Femur (tissue), 1 donor: ENCODE results near the gene MVK.

Source experiments
- DNase-seq: peaks from one replicate; pipeline ENCODE4 v3.0.0-alpha.2; 2017

The MVK gene

DNA sequence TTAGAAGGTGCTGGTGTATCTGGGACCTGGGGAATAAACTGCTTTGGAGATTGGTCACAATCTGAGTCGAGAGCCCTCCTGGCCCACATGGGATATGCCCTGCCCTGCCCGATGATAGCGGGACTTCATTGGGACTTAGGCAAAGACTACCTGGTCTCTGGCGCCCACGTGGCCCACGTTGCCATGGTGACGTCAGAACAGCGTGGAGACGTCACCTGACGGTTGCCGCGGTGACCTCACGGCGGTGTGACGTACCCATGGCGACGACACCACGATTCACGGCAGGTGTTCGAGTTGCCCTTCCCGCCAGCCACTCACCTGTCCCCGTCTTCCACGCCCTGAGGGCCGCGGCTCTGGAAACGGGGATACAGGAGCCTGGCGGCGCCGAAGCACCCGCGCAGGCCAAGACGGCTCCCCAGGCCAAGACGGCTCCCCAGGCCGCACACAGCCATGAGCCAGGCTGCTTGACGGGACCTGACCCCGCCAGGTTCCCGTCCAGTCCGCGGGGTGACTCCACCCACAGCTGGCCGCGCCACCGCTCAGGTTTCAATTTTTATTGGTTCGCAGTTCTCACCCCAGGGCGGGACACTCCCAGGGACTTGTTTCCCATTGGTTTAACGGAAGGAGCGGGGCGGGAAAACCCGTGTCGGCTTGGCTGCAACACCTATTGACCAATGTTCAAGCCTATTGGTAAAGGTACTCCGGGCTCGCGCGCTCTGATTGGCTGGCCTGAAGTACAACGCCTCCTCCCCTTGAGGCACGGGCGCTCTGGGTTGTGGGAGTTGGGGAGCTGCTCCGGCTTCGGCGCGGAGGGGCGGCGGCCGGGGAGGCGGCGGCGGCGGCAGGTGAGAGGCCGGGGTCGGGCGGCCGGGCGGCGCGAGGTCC, at the start of gene MVK, which contains the start of gene MMAB:
TSS of gene MVK (plus strand) at position 766 of the 885 bp plus-strand sequence. CDS start 1,029 bp downstream, outside the sequence.
TSS of gene MMAB (minus strand) at position 476 of the 885 bp plus-strand sequence. CDS start at position 452, 24 bp downstream.
- peak; percentile 99 for DNase-seq

DNA sequence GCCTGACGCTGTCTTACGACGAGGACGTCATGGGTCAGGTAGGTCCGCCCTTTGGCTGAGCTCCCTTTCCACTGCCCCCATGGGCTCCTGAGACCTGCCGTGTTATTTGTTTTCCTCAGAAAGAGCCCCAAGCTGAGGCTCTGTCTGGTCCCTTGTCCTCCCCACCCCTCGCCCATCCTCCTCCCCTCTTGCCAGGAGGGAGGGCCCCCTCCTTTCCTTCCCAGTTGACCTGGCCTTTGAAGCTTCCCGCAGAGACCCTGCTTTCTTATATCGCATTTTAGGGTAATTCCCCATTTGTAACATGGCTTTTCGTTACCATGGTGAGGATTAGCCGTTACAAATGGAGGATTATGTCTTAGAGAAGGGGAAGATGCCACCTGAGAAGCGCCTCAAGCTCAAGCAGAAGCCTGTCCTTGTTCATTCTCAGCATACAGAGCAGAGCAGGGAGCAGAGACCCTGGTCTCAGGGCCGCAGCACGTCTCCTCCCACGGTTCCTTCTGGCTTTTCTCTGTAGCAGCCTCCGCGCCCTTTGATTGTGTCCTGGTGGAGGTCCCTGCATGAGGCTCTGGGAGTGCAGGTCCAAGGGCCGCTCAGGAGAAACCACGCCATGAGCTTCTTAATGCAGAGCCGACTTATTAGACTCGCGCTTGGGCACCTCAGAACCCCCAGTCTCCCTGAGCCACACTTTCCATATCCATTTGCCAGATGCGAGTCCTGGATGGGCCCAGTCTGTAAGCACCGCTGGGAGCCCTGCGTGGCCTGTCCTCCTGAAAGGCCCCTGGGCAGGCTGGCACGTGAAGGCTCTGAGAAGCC, 48.9 kb upstream of the MVK start:
- no peak for DNase-seq

DNA sequence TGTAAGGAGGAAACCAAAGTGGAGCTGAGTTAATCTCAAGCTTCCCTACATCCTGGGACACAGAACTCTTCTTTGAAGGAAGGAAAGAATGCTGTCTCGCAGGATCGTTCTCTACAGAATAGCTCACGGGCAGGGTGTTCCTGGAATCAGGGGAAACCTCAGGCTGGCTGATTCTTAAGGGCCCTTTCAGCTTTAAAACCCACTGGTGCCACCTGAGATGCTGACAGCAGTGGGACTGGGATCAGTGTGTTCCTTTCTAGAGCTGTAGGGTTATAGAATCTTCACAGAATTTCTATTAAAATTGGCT, 48.4 kb upstream of the MVK start:
- no peak for DNase-seq

DNA sequence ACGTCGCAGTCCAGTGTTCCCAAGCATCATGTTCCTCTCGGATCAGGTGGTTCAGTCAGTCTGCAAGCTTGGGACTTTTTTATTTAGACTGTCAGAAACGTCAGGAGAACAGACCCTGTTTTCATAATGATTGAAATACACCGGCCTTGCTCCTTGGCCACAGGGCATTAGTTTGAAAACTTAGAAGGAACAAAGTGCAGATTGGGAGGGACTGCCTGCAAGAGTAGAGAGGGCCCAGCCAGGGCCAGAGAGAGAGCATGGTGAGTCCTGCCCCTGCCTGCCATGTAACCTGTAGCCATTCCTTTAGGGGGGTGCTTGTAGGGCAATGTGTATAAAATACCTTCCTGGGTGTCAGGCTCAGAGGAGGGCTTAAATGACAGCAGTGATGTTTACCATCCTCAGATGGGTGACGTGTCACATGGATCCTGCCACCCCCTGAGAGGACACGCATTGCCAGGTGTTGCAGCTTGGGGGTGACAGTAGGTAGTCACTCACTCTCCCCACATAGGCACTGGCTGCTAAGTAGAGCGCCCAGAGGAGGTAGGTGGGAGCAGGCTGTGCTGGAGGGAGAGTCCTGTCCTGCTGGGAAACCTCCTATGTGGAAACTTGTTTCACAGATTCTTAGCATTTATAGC, 46.0 kb upstream of the MVK start:
- no peak for DNase-seq

DNA sequence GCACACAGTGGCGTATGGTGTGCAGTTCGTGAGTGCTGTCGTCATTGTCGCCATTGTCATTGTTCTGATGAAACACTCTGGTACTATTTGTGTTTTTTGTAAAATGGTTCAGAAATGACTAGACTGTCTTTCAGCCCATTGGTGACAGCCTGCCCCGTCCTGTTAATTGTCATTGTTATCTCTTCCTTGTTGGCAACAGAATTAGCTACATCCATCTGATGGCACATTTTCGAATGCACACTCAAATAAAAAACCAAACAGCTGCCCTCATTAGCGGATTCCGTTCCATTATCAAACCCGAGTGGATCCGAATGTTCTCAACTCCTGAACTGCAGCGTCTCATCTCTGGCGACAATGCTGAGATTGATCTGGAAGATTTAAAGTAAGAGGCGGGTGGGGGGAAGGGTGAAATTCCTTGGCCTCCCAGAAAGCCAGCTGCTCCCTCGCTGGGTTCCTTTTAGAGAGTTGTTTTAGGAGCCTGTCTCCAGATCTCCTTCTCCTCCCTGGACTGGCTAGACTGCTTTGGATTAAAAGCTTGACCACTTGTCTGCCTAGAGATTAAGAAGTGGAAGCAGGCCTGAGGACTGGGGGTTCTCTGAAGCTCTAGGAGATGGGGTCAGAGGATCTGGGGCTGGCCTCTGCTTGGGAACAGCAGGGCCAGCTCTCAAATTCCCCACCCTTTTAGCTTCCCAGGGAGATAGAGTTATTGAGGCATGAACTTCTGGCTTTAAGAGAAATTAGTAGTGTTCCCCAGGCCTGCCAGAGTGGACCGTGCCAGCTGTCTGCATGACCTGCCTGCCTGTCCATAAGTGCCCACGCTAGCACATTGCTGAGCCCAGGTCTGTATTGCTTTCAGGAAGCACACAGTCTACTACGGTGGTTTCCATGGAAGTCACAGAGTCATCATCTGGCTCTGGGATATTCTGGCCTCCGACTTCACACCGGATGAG, 43.6 kb upstream of the MVK start:
- DNase-seq: no peak

DNA sequence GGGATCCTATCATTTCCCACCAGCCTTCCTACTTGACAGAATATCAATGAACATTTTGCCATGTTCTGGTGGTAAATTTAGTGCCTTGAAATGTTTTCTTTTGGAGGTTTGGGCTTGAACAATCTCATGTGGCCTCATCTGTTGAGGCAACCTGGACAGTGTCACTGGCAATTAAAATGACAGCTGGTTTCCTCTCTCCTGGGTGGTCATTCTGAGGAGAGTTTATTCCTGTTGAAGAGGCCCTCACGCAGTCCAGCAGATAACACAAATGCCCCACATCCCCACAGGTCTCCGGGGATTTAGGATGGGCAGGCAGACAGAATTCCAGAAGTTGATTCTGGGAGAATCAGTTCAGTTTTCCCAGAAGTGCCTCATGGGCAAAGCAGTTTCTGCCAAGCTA, 42.2 kb upstream of the MVK start:
- DNase-seq: no peak

DNA sequence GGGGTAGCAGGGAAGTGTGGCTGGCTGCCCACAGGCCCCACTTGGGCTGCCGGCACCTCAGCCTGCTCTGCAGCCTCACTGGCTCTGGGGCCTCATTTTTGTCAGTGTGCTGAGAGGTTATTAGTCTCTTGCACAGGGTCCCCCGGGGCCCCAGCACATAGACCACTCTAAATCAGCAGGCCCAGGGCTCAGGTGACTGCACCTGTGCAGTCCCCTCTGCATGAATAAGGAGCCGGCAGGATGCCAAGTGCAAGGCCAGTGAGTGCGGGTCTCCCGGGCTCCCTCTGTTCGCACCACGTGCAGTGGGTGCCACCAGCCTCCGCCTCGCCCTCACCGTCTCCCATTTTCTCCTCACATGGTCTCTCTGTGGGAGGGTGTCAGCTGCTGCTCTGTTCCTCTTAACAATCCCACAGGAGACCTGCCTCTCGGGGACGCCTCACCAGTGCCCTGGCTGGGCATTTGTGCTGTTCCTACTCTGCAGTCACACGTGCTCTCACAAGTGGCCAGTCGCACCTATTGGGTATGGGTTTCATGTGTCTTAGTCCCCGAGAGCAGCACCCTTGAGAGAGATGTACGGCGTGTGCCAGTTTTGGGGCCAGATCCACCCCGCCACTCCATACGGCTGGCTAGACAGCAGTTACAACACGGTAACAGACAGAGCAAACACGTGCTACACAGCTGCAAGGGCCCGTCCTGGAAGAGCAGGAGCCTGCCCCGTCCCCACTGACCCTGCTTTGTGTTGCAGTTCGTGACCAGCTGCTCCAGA, 40.7 kb upstream of the MVK start:
- DNase-seq: no peak

DNA sequence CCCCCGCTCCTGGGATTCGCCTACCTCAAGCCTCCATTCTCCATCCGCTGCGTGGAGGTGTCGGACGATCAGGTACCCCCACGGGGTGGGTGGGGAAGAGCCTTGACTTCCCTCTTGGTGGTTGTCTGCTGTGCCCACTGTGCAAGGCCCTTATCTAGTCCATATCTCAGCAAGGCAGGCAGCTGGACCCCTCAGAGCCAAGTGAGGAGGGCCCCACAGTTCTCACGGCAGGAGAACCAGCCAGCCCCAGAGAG, 40.2 kb upstream of the MVK start:
- DNase-seq: no peak

DNA sequence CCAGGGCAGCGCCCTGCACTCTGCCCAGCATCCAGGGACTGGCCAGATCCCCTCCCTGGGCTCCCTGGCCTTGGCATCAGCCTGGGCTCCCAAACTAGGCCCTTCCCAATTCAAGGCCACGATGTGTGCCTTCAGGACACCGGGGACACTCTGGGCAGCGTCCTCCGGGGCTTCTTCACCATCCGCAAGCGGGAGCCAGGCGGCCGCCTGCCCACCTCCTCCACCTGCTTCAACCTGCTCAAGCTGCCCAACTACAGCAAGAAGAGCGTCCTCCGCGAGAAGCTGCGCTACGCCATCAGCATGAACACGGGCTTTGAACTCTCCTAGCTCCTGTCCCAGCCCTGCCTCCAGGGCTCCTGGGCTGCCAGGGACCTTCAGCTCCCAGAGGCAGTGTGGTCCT, 39.1 kb upstream of the MVK start:
- no peak for DNase-seq

DNA sequence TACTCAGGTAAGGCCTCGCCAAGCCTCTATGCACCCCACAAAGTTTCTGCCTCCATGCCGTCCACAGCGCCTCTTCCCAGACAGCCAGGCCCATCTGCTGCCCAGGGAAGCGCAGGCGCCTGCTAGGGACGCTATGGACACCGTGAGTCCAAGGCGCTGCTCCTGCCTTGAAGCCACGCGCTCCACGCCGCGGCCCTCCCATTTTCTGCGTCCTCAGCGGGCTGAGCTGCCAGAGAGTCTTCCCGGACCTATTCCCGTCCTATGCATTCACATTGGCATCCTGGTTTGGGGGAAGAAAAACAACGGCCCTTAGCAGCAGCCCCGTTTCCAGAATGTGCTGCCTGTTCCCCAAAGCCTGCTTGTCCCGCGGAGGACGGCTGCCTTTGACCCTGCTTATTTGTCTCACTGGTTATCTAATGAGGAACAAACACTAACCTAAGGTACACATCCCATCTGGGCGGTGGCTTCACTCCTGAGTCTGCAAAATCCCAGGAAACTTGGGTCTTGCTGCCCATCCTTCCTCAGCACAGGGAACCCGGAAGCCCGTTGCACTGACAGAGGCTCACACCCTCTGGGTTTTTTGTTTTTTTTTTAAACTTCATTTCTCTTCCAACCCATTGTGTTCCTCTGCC, 38.2 kb upstream of the MVK start:
- no peak for DNase-seq

DNA sequence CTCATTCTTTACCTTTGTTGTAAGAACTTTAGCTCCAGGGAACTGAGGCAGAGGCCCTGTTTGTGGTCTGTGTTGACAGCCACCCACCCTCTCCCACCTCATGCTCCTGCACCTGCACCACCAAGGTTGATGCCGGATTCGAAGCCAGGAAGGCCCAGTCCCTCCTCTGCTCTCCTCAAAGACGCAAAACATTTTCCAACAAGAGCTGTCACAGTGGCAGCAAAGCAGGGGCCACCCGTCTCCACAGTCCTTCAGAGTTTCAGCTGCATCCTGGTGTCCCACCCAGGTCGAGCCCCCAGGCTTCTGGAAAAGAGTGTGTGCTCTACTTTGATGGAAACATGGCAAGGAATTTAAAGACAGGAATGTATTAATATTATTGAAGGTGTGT, 37.7 kb upstream of the MVK start:
- DNase-seq: no peak

DNA sequence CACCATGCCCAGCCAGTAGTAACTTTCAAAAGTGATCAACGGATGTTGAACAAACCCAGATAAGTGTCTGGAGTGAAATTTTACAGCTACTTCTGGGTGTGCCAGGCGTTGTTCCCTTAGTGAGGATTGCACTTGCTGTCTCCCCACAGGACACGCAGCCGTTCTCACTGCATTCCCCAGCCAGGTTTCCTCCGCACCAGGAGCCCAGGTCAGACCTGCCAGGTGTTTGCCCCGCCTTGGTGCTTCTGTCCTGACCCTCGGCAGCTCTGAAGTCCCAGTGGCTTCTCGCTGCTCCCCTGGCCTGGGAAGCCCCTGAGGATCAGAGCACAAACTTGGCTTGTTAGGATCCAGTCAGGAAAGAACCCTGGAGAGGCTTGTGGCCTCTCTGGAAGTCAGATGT, 36.5 kb upstream of the MVK start:
- DNase-seq: no peak

DNA sequence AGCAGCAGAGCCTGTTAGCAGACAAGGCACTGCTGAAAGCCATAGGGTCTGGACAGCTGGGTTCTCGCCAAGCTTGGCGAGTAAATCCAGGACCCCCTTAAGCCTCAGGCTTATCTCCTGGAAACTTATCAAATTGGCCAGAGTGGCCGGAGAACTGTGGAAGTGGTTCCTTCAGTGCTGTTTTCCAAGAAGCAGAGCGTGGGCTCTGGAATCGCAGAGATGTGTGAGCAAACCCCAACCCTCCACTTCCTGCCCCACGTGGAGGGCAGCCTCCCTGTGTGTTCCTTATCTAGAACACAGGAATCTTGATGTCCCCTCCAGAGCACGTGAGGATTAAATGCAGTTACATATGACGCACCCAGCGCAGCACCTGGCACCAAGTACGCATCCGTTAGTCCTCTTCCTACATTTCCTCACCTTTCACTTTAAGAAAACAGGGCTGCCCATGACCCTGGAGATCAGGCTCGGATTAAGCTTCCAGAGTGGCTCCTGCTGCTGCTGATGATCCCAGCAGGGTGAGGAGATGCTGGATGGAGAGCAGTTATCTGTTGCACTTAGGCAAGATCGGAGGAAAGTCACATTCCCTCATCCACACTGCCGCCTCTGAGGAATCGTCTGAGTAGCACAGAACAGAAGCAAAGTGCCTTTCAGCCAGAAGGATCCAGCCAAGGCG, 35.3 kb upstream of the MVK start:
- no peak for DNase-seq

DNA sequence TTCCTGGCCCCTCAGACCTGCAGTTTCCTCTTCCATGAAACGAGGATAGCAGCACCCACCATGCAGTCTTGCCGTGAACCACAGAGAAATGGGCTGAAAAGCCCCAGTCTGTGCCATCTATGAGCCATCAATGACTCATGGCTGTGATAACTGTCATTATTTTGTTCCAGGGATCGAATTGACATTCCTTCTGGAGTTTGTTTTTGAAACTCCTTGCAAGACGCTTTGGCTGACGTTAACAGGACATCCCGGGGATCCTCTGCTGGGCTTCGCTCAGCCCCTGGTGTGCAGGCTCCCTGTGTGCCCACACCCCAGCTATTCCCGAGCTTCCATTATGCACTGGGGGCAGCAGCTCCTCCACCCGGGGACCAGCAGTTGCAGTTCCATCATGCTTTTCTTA, 34.1 kb upstream of the MVK start:
- DNase-seq: no peak

DNA sequence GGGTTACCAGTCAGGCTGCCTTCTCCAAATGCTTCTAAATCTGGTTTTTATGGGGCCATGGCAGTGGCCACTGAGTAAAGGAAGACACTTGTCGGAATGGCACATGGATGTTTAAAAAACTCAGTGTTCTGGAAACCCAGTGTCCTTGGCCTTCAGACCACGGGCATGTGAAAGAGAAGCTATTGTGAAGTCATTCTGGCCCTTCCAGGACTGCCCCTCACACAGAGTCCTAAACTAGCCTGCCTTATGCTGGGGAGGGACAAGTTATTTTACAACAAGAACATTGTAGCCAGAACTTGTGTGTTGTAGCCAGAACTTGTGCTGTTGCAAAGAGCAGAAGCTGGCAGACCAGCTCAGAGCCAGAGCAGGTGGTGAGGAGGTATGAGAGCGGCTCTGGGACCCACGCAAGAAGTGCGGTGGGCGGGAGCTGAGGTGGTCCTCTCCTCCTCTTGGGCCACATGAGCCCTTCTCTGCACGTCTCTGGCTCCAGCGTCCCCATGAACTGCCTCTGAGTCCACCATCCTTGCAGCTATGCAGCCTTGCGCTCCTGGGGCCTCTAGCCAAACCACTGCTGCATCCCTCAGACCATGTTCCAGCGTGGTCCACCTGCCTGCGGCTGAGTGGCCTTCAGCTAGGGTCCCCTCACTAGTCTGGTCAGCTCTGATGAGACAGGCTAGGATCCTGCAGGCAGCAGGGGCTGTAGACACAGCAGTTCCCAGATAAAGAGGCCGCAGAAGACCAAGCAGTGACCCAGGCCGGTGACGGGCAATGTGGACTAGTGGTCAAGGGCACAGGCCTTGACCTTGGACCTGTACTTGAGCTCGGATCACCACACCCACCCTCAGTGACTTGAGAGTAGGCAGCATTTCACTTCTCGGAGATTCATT, 32.8 kb upstream of the MVK start:
- DNase-seq: no peak

DNA sequence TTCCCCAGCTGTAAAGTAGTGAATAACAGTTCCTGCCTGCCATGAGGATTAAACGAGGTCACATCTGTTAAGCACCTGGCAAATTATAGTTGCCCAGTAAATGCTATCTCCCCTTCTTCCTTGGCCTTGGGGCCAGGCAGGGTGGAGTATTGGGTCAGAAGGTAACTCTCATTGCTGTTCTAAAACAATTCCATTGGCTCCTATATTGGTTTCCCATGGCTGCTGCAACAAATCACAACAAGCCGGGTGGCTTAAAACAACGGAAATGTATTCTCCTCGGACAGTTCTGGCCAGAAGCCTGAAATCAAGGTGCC, 32.2 kb upstream of the MVK start:
- no peak for DNase-seq

DNA sequence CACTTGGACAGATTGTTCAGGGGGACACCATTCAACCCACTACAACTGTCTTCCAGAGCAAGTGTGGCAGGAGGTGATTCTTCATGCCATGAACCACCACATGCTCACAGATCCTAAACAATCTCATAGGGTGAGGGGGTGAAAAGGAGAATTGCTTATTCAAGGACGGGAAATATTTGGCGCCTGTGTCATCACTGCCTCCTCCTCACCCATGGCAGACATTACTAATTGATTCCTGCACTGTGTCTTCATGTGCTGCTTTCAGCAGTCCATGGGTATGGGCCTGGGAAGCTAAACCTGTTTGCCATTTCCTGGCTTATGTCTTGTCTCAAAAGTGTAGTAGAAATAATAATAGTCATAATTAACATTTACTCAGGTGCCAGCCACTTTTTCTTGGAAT, 31.6 kb upstream of the MVK start:
- no peak for DNase-seq

DNA sequence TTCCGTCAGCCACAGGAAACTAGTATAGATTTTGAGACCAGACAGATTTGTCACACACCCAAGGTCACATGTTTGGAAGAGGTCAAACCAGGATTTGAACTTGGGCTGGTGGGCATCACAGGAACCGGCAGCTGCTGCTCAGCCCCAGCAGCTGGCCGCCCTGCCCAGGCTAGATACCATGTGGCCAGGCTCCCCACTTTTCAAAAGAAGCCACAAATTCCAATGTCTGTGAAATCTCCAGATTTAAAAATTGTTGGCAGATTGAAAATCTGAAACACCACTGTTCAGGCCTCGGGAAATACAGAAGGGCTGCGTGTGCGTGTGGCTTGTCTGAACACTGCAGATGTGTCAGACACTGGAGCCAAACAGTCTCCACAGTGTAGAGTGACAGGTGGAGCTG, 30.7 kb upstream of the MVK start:
- DNase-seq: no peak

DNA sequence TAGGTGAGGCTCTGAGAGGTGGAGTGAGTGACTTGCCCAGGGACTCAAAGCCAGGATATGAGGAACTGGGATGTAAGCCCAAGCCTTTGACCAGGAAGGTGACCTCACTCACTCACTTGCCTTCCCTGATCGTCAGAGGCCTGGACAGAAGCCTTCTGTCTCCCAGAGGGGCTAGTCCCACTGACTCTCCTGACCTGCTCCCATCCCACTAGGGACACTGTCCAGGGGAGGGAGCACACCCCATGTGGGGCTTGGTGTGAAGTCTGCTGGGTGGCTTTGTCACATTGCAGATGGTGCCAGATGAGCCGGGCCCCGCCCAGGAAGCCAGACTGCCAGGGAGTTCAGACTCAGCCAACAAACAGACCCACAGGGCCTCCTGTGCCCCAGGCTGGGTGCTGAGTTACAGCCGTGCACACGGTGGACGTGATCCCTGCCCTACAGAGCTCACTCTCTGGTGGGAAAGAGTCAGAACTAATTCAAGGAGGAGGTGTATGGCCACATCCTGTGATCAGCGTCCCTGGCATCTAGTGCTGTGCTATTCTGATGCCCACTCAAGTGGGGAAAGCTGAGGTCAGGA, 28.6 kb upstream of the MVK start:
- DNase-seq: no peak

DNA sequence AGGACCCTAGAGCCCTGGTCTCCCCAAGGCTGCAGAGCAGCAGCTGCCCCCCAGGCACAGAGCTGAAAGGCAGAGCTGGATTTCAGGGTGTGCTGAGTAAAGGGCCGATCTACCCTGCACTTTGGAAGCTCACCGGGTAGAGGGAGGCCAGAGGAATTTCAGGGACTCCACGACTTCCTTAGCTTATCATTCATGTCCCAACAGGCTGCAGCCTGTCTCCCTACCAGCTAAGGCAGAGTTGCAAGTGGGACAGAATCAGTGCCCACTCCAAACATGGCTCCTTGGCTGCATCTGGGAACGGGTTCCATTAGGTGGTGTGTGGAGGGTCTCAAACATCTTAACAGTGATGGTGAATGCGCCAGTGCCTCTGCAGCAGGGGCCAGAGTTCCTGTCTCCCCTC, 27.8 kb upstream of the MVK start:
- DNase-seq: no peak
